DMS79 (cell line): Measurements from ENCODE around the gene CLK2.
A peak's percentile ranks its signal among the peaks of the same experiment; 100 is the strongest.

Experiments used
- DNase-seq: peaks from one replicate; lab custom pipeline; 2025; lab: John Stamatoyannopoulos, UW

Gene CLK2

DNA sequence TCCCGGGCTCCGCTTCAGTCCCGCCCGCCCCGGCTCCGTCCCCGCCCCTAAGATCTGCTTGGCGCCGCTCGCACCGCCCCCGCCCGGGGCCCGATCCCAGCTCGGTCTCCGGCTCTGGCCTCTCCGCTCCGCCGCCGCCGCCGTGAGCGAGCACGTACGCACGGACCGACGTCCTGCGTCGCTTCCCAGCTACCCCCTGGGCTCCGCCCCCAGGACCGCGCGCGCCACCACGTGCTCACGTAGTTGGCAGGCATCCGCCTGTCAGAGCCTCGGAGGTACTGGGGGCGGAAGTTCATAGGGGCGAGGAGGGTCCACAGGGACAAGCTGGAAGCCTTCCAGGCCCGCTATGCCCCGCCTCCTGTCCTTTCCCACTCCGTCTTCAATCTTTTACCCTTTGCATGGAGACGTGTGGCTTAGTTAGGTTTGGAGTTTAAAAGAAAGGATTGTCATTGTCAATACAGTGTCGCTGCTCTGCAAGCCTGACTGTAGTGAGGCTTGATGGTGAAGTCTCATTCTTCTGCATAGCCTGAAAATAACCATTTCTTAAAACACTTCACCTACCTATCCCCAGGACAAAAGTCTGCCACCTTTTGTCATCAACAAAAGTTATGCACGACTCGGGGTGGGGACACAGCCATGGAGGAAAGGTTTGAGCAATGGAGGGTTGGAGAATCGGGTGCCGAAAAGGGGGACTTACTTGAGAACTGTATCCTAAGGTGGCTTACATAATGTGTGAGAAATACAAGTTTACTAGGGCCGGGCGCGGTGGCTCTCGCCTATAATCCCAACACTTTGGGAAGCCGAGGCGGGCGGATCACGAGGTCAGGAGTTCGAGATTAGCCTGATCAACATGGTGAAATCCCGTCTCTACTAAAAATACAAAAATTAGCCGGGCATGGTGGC, at the start of gene CLK2:
CLK2 (minus strand) TSS at position 162 of the 903 bp plus-strand sequence. CDS start 2,527 bp downstream, outside the sequence.
- peak; percentile 96 for DNase-seq

DNA sequence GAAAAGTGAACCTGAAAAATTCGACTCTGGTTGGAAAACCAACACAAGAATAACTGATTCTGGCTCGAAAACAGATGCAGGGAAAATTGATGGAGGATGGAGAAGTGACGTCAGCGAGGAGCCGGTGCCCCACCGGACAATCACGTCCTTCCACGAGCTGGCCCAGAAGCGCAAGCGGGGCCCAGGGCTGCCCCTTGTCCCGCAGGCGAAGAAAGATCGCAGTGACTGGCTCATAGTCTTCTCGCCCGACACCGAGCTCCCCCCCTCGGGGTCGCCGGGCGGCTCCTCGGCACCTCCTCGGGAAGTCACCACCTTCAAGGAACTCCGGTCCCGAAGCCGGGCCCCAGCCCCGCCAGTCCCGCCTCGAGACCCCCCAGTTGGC, 49.3 kb upstream of the CLK2 start:
- DNase-seq = no peak

DNA sequence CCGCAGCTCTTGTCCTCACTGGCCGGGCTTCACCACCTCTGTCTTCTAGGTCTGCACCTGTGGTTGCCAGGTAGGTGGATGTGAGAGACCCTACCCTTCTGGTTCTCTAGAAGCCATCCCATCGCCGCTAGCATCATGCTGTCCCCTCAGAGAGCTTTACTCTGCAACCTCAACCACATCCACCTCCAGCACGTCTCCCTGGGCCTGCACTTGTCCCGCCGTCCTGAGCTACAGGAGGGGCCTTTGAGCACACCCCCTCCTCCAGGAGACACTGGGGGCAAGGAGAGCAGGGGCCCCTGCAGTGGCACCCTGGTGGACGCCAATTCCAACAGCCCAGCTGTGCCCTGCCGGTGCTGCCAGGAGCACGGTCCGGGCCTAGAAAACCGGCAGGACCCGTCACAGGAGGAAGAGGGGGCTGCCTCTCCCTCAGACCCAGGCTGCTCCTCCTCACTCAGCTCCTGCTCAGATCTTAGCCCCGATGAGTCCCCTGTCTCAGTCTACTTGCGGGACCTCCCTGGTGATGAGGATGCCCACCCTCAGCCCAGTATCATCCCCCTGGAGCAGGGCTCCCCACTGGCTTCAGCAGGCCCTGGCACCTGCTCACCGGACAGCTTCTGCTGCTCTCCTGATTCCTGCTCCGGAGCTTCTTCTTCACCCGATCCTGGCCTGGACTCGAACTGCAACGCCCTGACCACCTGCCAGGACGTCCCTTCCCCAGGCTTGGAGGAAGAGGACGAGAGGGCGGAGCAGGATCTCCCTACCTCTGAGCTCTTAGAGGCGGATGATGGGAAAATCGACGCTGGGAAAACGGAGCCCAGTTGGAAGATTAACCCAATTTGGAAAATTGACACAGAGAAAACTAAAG, 48.6 kb upstream of the CLK2 start:
- DNase-seq = no peak

DNA sequence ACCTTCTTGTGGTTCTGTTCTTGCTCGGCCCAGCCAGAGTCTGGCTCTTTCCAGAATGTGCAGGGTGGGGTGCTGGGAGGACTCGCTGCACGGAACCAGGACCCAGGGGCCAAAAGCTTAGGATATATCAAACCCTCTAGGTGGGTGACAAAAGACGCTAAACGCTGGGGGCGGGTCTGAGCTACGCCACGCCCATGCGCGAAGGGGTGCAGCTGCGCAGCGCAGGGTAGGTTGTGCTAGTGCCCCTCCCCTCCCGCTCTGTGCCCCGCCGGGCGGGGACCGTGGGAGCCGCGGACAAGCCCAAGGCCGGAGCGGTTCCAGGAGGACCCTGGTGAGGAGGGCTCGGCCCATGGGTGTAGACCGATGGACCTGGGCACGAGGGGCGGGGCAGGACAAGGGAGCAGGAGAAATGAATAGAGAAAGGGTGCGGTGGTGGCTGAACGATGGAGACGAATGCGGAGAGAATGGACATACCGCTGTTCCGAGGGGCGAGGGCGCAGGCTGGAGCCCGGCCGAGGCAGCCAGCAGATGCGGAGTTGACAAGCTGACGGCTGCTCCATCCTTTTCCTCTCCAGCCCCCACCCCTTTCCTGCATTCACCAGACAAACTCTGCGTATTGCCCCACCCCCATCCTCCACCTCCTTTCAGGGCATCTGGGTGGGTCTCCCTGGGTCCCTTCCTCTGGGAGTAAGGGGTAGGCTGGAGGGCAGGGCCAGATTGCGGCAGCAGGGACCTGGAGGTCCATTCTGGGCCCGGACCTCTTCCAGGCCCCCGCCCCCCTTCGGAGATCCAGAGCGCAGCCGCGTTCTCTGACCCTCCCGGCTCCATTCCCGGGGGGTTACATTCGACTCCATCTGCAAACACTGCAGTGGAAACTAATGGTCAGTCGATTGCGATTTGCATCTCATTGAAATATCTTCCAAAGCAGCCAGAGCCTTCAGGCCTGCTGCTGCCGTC, 47.6 kb upstream of the CLK2 start, which contains the start of gene RUSC1:
RUSC1 (plus strand) TSS at position 234 of the 957 bp plus-strand sequence. CDS start 880 bp downstream, outside the sequence.
- no peak for DNase-seq

DNA sequence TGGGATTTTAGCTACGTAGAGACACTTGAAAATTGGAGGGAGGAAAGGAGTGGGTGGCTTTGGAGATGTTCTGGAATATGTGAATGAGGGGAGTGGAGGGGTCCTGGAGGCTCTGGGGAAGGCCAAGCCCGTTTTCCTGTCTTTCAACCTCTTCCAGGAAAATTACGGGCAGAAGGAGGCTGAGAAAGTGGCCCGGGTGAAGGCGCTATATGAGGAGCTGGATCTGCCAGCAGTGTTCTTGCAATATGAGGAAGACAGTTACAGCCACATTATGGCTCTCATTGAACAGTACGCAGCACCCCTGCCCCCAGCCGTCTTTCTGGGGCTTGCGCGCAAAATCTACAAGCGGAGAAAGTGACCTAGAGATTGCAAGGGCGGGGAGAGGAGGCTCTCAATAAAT, 46.9 kb upstream of the CLK2 start:
- no peak for DNase-seq

DNA sequence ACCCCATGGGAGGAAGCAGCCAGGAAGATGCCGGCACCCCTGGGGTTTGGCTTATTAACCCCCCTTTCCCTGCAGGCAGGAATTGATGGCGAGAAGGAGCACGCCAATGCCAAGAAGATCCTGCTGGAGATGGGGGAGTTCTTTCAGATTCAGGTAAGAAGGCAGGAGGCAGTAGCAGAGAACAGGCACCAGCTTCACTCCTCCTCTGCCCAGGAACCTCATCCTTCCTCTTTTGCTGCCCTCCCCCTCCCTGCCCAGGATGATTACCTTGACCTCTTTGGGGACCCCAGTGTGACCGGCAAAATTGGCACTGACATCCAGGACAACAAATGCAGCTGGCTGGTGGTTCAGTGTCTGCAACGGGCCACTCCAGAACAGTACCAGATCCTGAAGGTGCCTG, 46.2 kb upstream of the CLK2 start:
- no peak for DNase-seq

DNA sequence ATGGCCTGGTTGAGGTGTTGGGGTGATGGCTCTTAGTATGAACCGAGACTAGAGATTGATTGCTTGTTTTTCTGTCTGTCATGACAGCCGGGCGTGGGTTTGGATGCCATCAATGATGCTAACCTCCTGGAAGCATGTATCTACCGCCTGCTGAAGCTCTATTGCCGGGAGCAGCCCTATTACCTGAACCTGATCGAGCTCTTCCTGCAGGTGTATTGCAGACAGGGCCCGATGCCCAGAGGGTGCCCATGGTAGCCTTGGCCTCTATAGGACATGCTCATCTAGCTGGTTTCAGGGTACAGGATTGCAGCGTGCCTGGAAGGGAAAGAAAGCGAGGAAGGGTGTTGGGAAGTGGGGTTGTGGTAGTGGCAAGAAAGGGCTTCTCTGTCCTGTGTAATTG, 44.8 kb upstream of the CLK2 start:
- no peak for DNase-seq

DNA sequence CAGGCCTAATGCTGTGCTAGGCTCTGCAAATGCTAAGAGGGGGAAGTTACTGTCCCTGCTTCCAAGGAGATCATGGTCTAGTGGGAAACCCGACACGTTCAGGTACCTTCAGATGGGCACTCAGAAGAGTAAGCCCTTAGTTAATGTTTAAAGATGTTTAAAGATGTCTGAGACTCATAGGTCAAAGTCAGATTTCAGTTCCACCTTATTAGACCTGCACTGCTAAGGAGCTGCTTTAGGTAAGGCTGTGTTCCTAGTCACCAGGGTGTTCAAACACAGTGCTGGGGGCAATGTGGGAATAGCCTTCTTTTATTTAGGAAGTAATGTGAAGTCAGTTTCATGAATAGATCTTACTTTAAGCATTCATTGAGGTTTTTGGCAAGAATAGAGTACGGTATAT, 43.6 kb upstream of the CLK2 start:
- no peak for DNase-seq

DNA sequence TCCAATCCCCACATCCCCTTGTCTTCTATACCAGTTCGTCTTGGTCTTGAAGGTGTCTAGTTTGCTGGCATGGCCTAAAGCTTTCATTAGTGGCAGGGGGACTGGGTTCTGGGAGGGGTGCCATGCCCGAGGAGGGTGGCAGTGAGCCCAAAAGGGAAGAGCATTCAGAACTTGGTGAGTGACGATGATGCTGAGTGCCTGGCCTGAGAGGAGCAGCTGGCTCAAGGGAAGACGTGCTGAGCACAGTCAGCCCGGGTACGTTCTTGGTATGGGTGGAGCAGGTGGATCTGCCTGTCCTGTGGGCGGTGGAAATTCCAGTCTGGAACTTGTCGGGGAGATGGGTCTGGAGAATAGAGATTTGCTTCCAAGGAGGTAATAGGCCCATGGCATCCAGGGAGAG, 40.0 kb upstream of the CLK2 start:
- DNase-seq = no peak

DNA sequence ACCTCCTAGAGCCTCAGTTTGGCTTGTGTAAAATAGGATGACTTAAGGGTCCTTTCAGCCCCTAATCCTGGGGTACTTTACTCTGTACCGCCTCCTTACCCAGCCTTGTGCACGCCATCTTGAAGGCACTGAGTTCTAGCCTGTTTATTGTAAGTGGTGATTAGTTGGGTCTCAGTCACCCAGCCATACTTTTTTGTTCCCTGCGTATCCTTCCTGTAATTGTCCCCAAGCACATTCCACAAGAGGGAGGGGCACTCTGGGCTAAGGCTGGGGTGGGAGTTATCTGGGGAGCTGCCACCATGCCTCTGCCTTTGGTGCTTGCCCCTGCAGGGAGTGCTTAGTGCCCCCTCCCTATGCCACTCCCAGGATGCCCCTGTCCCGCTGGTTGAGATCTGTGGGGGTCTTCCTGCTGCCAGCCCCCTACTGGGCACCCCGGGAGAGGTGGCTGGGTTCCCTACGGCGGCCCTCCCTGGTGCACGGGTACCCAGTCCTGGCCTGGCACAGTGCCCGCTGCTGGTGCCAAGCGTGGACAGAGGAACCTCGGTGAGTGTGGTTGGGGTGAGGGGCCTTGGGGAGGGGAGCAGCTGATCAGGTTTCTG, 36.2 kb upstream of the CLK2 start:
- DNase-seq = peak; percentile 25

DNA sequence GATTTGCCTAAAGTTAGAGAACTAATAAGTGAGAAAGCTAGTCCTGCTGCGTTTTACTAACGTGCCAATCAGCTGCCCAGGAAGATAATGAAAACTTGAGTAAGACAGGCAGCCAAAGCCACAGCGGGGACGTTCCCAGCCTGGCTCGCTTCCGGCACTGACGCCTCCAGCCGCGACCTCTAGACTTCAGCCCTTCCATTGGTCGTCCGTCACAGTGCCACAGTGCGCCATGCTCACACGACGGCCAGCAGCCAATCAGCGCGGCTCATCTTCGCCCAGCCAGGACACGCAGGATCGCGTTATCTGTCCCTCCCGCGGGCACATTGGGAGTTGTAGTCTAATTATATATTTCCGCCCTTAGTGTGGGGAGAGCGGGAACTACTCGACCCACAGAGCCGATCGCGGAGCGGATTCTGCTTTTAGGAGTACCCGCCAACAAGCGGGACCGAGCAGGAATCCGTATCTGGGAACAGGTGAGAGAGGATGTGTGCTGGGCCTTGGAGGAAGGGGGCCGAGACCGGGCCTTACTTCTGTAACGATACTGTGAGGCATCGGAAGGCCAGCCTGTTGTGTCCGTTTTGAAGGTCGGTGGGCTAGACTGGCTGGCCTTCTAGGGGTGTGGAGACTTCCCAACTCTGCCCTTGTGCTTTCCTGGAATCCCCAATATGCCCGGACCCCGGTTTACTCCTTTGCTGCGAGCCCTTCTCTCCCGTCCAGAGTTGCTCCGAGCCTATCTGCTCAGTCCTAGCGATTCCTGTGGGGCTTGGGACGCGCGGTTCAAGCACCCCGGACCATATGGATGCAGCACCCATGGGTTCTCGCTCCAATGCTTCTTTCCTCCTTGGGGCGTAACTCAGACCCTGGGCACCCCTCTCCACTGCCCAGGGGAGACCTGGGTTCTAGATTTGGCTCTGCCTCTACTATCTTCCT, 35.5 kb upstream of the CLK2 start, which contains the start of gene FDPS:
FDPS (plus strand) TSS at position 374 of the 930 bp plus-strand sequence. CDS start 924 bp downstream, outside the sequence.
- peak; percentile 98 for DNase-seq

DNA sequence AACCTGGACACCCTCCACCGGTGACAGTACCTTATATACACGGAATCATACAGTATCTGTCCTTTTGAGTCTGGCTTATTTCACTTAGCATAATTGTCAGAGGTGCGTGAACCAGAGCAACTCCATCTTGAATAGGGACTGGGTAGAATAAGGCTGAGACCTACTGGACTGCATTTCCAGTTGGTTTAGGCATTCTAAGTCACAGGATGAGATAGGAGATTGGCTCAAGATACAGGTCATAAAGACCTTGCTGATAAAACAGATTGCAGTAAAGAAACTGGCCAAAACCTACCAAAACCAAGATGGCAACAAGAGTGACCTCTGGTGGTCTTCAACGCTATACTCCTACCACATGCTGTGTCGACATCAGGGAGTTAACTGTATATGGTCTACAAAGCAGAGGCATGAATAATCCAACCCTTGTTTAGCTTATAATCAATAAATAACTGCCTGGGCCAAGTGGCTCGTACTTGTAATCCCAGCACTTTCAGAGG, 34.0 kb upstream of the CLK2 start:
- DNase-seq = no peak

DNA sequence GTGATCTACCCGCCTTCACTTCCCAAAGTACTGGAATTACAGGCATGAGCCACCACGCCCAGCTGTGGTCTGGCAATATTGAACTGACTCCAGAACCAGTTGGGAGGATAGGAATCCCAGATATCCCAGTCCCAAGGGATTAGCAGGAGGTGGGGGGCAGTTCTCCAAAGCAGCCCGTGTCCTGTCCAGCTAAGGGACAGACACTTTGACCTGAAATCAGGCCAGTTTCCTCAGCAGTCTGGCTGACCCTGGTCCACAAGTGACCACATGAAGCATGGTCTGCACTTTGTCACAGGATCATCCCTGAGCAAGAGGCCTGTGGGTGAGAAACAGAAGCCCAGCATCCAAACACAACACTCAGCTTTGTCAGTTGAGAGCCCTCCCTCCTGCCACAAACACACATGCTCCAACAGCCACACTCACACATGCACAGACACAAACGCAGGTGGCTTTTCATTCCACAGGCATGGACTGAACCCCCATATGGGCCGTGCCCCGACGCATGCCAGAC, 32.6 kb upstream of the CLK2 start:
- DNase-seq = no peak

DNA sequence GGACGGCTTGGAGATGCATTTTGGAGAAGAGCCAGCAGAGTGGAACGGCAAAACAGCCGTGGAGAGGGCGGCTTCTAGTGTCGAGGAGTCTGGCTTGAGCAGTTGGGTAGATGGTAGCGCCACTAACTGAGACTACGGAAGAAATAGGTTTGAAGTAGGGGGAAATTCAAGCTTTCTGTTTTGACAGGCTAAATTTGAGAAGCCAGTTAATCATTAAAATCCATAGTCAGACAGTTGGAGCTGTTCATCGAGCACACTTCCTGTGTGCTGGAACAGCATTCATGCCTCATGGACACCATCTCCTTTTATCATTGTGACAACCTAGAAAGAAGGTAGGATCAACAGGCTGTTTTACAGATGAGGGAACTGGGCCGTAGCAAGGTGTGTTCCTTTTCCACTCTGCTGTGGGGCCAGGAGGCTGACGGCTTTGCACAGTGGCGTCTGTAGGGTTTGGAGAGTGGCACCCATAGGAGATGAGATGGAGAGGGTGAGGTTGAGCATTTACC, 31.3 kb upstream of the CLK2 start:
- DNase-seq = no peak

DNA sequence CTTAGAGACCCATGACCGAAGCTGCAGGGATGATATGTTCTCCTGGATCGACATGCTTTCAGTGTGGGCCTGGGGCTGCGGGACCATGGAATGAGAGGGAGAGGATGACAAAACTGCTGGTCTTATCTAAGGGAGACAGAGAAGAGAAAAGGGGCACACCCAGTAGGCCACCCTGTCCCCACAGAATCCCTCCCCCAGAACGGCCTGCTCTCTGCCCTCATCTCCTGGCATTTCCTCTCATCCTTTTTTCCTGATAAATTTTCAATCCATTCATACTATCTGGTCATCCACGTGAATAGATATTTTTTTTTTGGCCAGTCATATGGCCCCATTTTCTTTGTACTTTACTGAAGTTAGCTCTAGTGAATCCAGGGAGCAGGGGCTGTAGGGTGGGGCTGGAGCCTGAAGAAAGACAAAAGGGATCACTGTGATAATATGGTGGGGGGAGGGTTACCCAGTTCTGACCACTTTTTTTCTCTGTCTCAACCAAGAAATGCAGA, 28.1 kb upstream of the CLK2 start, which contains the start of gene PKLR:
PKLR (minus strand) TSS at position 97 of the 500 bp plus-strand sequence; CDS start at position 54, 43 bp downstream.
- no peak for DNase-seq

DNA sequence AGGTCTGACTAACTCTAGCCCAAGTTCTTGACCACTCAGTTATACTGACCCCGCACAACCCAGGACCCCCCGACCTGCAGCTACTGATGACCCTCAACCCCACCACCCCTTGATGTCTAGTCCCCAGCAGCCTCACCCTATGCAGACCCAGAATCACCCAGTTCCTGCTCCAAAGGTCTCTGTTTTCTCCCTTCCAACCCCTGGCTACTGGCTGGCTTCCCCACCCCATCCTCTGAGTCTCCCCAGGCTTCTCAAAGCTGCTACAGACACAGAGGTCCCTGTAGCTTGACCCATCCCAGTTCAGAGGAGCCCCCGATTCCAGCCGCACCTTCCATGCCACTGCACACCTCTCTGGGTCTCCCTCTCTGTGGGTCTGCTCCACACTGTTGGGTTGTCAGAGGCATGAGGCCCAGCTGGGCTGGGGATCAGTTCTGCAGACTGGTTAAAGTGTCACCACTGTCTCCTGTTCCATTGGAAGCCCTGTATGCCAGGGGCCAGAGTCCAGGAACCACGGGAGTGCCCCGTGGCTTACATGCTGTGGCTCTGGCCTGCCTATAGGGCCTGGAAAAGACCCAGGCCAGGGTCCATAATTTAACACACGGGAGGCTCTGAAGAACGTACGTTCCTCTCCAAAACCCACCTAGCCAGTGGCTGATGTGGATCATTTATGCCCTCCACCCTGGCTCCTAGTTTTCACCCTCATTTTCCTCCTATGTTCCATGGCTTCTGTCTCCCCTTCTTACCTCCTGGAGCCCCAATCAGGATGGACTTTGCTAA, 27.4 kb upstream of the CLK2 start:
- DNase-seq = no peak

DNA sequence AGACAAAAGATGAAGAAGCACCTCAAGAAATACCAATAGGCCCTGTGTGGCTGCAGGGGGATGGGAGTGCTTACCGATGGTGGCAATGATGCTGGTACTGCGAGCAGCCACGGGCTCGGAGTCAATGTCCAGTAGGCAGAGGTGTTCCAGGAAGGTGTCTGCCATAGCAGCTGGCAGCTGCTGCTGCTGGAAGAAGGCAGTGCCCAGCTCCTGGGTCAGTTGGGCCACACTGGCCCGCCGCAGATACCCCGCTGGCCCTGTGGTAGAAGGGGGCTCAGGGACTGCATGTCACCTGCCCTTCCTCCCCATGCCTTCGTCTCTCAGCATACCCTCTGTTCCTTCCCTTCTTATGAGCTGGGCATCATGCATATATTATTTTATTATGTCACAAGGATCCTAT, 26.7 kb upstream of the CLK2 start:
- no peak for DNase-seq

DNA sequence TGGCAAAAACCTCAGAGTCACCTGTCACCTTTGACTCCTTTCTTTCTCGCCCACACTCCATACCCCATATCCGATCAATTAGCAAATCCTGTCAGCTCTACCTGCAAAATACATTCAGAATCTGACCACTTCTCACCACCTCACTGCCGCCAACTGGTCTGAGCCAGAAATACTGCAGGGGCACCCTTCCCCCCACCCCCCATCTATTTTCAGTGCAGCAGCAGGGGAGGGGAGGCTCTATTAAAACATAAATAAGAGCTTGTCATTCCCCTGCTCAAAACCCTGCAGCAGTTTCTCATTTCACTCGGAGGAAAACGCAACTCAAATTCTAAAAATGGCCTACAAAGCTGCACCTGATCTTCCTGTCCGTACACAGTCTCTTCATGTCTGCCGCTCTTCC, 24.1 kb upstream of the CLK2 start:
- no peak for DNase-seq
